Measurements from ENCODE around the gene GRM8.

GRM8 gene

GRCh38 chr7:126411821-126412383 is 840.8 kb downstream of the GRM8 start:
- ChIA-PET CTCF (no interaction called here), POLR2A (no interaction called here)
- TF ChIP-seq CTCF (IDR thresholded peaks at IDR 0.05; ENCODE audit: insufficient read depth, low read length, missing control alignments) = no peak
- DNase-seq (ENCODE audit: low read depth, low spot score) = no peak
- no peak overlapping the region for H3K4me3 ChIP-seq (ENCODE audit: low read depth, low read length)

- H3K4me3 ChIP-seq (ENCODE audit: low read depth, low read length) = no peak overlapping the region
- CTCF ChIA-PET = no interaction called here
- POLR2A ChIA-PET = no interaction called here
- TF ChIP-seq CTCF (IDR thresholded peaks at IDR 0.05; ENCODE audit: insufficient read depth, low read length, missing control alignments) = no peak
- DNase-seq (ENCODE audit: low read depth, low spot score) = no peak
Measured at GRCh38 chr7:126411032-126411820, 841.5 kb downstream of the GRM8 start.

GRCh38 chr7:126403040-126403439 is 849.7 kb downstream of the GRM8 start:
- no peak for TF ChIP-seq CTCF (IDR thresholded peaks at IDR 0.05; ENCODE audit: insufficient read depth, low read length, missing control alignments)
- POLR2A ChIA-PET = no interaction called here
- DNase-seq (ENCODE audit: low read depth, low spot score) = no peak
- H3K4me3 ChIP-seq (ENCODE audit: low read depth, low read length) = no peak overlapping the region
- CTCF ChIA-PET = no interaction called here

- CTCF ChIA-PET = no interaction called here
- DNase-seq (ENCODE audit: low read depth, low spot score) = no peak
- no peak for TF ChIP-seq CTCF (IDR thresholded peaks at IDR 0.05; ENCODE audit: insufficient read depth, low read length, missing control alignments)
- POLR2A ChIA-PET = interaction anchor here (0.6 kb wide), 1 partner anchor 216 kb away, joined by 3 read pairs; no protein-coding TSS in a partner anchor
- H3K4me3 ChIP-seq (ENCODE audit: low read depth, low read length) = no peak overlapping the region
Measured at GRCh38 chr7:126401918-126402317, 850.8 kb downstream of the GRM8 start.

GRCh38 chr7:126398851-126399529 is 853.8 kb downstream of the GRM8 start:
- POLR2A ChIA-PET = no interaction called here
- CTCF ChIA-PET = no interaction called here
- TF ChIP-seq CTCF (IDR thresholded peaks at IDR 0.05; ENCODE audit: insufficient read depth, low read length, missing control alignments) = no peak
- no peak for DNase-seq (ENCODE audit: low read depth, low spot score)
- no peak overlapping the region for H3K4me3 ChIP-seq (ENCODE audit: low read depth, low read length)

- no peak overlapping the region for H3K4me3 ChIP-seq (ENCODE audit: low read depth, low read length)
- DNase-seq (ENCODE audit: low read depth, low spot score) = no peak
- TF ChIP-seq CTCF (IDR thresholded peaks at IDR 0.05; ENCODE audit: insufficient read depth, low read length, missing control alignments) = no peak
- CTCF ChIA-PET = no interaction called here
- POLR2A ChIA-PET = no interaction called here
Measured at GRCh38 chr7:126398285-126398684, 854.5 kb downstream of the GRM8 start.

All from AG04449 (cell line).